ENCODE measurements around the gene TIPARP. TPM values are rescaled to one million over a fixed set of nuclear protein-coding genes. Genes with fewer than 3 reads are reported as not detected.
"Not testable (repeated sequence)": the region's sequence is repeated elsewhere in the genome, so short reads cannot be mapped to it uniquely, and the experiment has no call there.

TIPARP gene
- polyA plus RNA-seq, 4 donors: 22.0 to 48.8 (median 30.7) TPM

GRCh38 chr3:156707588-156707987, 33.2 kb downstream of the TIPARP start:
- DNase-seq (ENCODE audit: low read depth in 4 of 4, low spot score in 3 of 4): no peak

- DNase-seq (ENCODE audit: low read depth in 4 of 4, low spot score in 3 of 4): no peak
Observed at GRCh38 chr3:156710429-156710828, 36.0 kb downstream of the TIPARP start.

DNA sequence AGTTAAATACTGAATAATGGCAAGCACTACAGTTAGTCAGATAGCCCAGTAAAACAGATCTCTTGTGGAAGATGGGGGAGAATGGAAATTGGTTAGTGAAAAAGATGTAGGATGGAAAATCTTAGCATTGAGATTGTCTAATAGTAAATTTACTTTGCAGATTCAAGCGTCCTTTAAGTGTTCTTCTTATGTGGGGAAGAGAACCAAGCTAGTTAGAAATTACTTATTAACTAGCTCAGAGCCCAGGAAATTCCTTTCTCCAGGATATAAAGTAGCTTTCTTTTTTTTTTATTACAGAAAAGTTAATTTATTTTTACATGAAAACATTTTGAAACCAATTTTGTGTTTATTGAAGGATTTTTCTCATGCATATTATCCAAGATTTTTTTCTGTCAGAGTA, 36.7 kb downstream of the TIPARP start:
- no peak for DNase-seq (ENCODE audit: low read depth in 4 of 4, low spot score in 3 of 4)

DNA sequence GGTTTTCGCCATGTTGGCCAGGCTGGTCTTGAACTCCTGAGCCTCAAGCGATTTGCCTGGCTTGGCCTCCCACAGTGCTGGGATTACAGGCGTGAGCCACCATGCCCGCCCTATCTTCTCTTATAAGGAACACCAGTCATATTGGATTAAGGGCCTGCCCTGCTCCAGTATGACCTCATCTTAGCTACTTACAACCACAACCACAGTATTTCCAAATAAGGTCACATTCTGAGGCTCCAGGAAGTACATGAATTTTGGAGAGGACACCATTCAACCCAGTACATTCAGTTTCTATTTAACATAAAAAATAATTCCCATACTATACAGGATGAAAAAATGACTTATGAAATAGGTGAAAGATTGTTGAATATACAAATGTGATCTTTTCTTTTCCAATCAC, 37.6 kb downstream of the TIPARP start:
- DNase-seq (ENCODE audit: low read depth in 4 of 4, low spot score in 3 of 4): not testable (repeated sequence)

DNA sequence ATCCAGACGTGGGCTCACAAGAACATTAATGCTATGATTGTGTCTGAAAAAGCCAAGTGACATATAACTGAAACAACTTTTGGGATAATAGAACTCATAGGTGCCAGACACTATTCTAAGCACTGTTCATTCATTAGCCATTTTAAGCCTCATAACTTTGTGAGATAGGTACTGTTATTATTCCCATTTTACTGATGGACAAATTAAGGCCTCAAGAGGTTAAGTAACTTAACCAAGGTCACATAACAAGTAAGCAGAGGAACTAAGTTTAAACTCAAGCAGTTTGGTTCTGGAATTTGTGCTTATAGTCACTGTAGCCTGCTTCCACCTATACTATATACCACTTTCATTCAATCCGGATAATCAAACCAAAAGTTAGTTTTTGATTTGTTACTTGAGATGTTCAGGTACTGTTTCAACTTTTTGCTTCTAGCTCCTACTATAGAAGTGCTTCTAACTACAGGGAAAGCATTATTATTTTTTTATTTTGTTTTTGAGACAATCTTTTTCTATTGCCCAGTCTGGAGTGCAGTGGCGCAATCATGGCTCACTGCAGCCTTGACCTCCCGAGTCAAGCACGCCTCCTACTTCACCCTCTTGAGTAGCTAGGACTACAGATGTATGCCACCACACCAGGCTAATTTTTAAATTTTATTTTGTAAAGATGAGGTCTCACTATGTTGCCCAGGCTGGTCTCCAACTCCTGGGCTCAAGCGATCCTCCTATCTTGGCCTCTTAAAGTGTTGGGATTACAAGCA, 41.9 kb downstream of the TIPARP start:
- no peak for DNase-seq (ENCODE audit: low read depth in 4 of 4, low spot score in 3 of 4)

- no peak for DNase-seq (ENCODE audit: low read depth in 4 of 4, low spot score in 3 of 4)
Observed at GRCh38 chr3:156718622-156719306, 44.4 kb downstream of the TIPARP start.

- no peak for DNase-seq (ENCODE audit: low read depth in 4 of 4, low spot score in 3 of 4)
Observed at GRCh38 chr3:156720826-156721225, 46.4 kb downstream of the TIPARP start.

DNA sequence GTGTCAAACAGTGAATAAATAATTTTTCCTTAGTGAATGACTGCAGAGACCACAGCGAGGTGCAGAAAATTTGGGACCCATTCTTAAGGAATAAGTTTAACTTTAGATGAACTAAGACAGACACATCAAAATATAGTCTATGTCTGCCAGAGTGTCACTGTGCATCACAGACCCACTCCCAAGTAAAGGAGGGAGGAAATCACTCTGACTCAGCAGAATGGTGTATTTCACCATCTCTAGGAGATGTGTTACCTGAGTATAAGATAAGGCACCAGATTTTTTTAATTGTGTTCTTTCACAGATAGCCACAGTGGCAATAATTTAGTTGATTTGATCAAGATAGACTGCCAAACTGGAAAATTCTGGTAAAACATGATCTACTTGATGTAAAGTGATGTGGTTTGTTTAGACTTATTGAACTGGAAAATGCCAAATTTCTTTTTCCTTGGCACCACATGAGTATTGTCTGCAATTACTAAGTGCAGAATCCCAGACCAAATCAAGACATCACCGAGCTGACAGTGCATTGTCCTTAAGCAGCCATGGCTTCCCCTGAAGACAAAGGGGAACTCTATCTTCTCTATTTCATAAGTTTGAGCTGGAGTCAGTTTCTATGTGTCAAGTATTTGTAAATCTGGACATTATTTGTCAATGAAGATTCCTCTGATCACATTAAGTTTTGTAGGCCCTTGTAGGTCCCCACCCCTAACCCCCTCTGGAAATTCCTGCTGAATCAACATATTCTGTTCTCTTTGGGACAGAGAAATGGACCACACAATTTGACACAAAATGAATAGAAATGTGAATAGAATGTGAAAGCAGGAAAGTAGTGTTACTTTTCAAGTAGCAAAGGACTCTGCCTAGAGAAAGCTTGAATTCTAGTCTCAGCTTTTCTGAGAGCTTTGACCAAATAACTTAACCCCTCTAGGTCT, 47.6 kb downstream of the TIPARP start:
- DNase-seq (ENCODE audit: low read depth in 4 of 4, low spot score in 3 of 4): no peak

DNA sequence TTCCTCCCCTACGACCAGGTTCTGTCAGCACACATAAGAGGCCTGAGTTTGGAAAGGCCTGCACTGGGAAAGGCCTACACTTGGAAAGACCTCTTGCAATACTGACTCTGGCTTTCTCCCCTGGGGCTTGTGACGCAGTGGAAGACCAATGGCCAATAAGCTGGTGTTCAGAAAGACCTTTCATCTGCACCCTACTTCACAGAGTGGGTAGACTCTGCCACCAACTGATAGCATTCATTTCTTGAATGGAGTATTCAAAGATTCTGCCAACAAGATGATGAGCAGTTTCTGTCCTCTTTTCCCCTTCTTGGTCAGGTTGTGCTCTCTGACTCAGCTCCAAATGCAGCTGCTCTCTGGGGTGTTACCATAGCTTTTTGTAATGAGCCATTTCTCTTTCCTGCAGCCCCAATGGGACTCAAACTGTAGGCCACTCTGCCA, 48.8 kb downstream of the TIPARP start:
- no peak for DNase-seq (ENCODE audit: low read depth in 4 of 4, low spot score in 3 of 4)

GRCh38 chr3:156725682-156726081, 51.3 kb downstream of the TIPARP start:
- no peak for DNase-seq (ENCODE audit: low read depth in 4 of 4, low spot score in 3 of 4)

- DNase-seq (ENCODE audit: low read depth in 4 of 4, low spot score in 3 of 4): no peak
Observed at GRCh38 chr3:156726456-156726855, 52.1 kb downstream of the TIPARP start.

GRCh38 chr3:156727519-156728205, 53.3 kb downstream of the TIPARP start:
- no peak for DNase-seq (ENCODE audit: low read depth in 4 of 4, low spot score in 3 of 4)

DNA sequence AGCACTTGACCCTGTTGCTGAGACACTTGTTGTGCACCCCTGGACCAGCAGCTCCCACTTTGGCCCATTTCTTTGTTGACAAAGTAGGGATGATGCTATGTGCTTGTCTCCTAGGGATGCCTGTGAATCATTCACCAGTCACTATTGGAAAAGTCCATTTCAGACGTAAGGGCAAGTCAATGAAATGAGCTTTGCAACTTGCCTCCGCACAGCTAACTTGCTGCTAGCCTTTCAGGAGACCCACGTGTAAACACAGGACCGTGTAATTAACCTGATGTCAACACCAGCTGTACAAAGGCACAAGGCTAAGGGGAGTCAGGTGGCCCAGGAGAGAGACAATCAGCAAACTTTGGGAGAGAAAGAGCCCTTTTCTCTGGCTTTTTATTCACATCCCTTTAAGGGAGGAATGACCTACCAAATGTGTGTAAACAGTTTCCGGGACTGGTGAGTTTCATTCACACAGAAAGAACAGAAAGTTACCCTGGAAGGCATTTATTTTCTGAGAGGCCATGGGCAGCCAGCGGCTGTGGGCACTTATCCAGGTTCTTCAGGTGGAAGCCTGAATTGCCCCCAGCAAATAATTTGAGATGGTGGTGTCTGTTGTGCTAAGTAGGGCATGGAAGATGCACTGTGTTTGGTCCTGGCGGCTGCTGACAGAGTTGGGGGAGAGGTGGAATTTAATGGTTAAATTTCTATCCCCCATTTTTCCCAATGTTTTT, 54.0 kb downstream of the TIPARP start:
- DNase-seq (ENCODE audit: low read depth in 4 of 4, low spot score in 3 of 4): no peak

DNA sequence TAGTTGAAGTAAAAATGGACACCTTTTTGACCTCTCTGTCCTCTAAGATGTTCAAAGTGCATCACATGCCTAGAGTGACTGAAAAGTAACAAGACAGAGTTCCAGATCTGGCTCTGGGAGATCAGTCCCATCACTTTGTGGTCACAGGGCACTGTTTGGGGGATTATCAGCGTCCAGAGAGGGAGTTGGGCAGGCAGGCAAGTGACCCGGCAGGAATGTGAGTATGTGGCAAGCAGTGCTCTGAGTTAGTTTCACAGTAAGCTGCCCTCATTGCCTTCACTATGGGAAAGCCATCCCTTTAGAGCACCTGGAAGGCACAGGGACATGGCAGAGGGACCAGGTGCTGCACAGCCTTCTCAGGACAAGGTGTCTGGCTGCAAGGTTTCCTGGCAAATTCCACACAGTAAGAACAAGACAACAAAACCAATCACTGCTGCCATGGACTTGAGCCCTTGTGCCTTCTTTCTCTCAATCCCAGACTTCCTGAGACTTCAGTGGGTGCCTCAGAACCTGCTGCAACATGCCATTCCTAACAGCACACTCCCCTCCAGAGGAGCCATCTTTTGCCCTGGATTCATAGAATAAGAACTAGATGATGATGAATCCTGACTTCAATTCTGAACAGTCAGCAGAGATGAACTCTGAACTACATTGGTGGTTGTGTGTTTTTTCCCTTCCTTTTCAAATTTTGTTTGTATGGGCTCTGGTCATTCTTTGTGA, 55.2 kb downstream of the TIPARP start:
- no peak for DNase-seq (ENCODE audit: low read depth in 4 of 4, low spot score in 3 of 4)

DNA sequence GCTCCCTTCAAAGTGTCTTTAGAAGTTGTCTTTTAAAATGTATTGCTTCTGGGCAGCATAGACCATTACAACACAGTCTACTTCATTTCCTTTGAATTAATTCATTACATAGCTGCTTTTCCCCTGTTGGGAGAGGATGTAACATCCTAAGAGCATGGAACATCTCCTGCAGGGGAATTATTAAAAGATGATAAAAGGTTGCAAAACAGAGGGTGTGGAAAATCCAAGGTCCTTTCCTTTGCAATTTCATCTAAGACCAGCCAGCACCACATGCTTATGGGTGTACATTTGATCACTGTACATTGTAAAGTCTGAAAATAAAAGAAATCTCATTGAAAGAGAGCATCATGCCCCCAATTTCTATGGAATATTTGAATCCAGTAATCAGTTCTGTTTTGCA, 57.4 kb downstream of the TIPARP start:
- no peak for DNase-seq (ENCODE audit: low read depth in 4 of 4, low spot score in 3 of 4)

GRCh38 chr3:156732261-156732660, 57.9 kb downstream of the TIPARP start:
- no peak for DNase-seq (ENCODE audit: low read depth in 4 of 4, low spot score in 3 of 4)

- no peak for DNase-seq (ENCODE audit: low read depth in 4 of 4, low spot score in 3 of 4)
Observed at GRCh38 chr3:156732715-156733421, 58.5 kb downstream of the TIPARP start.

DNA sequence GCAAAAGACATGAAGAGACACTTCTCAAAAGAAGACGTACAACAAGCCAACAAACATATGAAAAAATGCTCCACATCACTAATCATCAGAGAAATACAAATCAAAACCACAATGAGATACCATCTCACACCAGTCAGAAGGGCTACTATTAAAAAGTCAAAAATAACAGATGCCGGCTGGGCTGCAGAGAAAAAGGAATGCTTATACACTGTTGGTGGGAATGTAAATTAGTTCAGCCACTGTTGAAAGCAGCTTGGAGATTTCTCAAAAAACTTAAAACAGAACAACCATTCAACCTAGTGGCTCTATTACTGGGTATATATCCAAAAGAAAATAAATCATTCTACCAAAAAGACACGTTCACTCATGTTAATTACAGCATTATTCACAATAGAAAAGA, 60.3 kb downstream of the TIPARP start:
- not testable (repeated sequence) for DNase-seq (ENCODE audit: low read depth in 4 of 4, low spot score in 3 of 4)

- no peak for DNase-seq (ENCODE audit: low read depth in 4 of 4, low spot score in 3 of 4)
Observed at GRCh38 chr3:156735471-156735870, 61.1 kb downstream of the TIPARP start.
